IPS-NIHi7 (cell line): ENCODE data around the gene AFAP1L1.

ENCODE experiments used
- DNase-seq: peaks from one replicate; pipeline ENCODE4 v3.0.0; 2012; ENCODE audit warnings: mixed read lengths; ENCODE audit errors: extremely low spot score

AFAP1L1 gene

GRCh38 chr5:149372076-149372795 is 100.6 kb downstream of the AFAP1L1 start:
- DNase-seq: no peak

- DNase-seq: no peak
These were observed 101.3 kb downstream of the AFAP1L1 start for GRCh38 chr5:149372932-149373331.

- no peak for DNase-seq
These were observed 102.6 kb downstream of the AFAP1L1 start for GRCh38 chr5:149374303-149374702.

GRCh38 chr5:149374801-149375200 is 103.1 kb downstream of the AFAP1L1 start:
- no peak for DNase-seq

DNA sequence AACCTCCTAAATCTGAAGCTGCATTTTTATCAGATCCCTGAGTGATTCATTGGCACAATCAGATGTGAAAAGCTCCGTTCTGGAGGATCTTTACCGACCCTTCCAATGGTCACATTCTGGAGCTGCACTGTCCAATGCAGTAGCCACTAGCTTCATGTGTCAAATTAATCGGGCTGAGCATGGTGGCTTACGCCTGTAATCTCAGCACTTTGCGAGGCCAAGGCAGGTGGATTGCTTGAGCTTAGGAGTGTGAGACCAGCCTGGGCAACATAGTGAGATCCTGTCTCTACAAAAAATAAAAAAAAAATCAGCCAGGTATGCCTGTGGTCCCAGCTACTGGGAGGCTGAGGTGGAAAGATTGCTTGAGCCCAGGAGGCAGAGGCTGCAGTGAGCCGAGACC is 103.8 kb downstream of the AFAP1L1 start:
- no peak for DNase-seq

GRCh38 chr5:149376104-149376503 is 104.4 kb downstream of the AFAP1L1 start:
- DNase-seq: no peak

GRCh38 chr5:149376711-149377447 is 105.2 kb downstream of the AFAP1L1 start:
- DNase-seq: no peak

DNA sequence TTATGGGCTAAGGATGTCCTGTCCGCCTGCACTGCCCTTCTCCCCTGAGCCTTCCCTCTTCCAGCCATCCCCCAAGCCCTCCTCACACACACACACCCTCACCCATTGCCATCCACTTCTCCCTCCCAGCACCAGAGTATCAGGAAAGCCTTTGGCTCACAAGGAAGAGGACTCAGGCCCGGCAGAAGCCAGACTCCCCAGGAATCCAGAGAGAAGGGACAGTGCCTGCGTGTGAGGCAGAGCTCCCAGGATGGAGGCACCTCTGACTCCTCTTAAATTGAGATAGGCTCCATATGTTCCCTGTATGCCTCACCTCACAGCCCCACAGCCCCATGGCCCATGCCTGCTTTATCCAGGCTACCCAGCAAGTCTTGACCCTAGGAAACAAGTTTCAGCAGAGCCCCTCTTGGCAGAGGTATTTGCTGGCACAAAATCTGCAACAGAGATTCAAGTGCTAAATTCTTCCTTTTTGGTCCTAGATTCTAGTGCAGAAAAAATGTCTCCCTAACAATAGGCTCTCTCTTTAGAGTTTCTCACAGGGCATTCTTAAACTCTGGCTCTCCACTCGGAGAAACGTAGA is 106.7 kb downstream of the AFAP1L1 start:
- DNase-seq: no peak

GRCh38 chr5:149379177-149379761 is 107.6 kb downstream of the AFAP1L1 start, which contains the start of gene IL17B:
TSS of gene IL17B (minus strand) at chr5:149379292. CDS start at chr5:149379225, 67 bp downstream.
- no peak for DNase-seq

DNA sequence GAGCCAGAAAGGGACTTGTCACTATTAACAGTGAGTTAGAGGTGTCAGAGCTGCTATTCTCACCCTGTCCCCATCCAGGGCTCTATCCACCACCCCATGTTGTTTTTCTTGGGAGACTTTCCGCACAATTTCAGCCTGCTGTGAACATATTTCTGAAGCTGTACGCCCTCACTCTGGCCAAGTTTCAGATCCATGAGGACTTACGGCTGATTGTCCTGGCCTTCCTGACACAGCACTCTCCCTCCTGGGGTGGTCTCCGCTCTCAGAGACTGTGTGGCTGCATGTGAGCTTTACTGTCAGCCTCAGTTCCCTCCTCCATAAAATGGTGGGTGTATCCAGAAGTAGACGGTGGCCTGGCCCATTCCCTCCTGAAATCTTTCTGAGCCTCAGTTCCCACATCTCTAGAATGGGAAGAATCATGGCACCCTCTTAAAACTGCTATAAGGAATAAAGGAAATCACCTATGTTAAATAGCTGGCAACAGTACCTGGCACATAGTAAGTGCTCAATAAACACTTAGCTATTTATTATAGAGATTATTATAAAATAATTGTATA is 108.2 kb downstream of the AFAP1L1 start:
- DNase-seq: no peak

GRCh38 chr5:149380466-149381121 is 108.9 kb downstream of the AFAP1L1 start:
- DNase-seq: no peak

GRCh38 chr5:149381261-149381985 is 109.8 kb downstream of the AFAP1L1 start:
- DNase-seq: no peak

DNA sequence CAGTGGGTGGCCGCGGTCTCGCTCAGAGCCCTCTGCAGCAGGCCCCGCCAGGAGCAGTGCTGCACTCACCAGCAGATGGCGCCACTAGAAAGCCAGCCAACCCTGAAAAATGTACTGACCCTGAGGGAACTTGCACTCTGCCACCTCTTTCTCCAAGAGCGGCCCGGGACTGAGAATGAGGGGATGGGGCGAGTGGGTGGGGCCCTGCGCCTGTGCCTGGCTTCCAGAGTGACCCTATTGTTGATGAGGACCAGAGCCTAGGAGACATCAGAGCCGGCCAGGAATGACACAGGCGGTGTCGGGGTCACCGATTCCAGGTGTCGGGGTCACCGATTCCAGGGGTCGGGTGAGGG is 110.3 kb downstream of the AFAP1L1 start:
- peak; percentile 90 for DNase-seq

DNA sequence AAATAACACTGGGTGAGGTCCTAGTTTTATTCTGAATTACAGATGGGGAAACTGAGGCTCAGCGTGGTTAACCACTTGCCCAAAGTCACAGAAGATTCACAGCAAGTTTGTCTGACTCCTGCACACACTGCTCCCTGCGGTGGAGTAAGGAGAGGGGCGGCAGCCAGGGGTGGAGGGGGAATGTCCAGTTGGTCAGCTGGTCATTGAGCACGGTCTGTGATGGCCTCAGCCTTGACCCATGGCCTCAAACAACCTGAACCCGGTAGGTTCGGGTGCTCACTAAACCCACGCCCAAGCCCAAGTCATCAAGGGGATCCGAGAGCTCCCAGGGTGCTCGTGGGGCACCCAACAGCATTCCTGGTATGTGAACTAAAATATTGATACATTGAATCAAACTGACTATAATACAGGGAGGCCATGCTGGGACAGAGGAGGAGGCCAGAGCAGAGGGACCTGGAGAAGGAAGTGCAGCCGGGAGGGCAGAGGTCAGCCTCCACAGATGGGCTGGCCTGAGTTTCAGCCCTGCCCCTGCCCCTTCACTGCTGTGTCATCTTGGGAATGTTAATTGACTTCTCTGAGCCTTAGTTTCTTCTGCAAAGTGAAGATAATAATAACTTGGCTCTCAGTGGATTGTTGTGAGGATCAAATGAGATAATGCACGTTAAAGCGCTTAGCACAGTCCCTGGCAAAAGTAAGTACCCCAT is 111.0 kb downstream of the AFAP1L1 start:
- no peak for DNase-seq

GRCh38 chr5:149383399-149383798 is 111.7 kb downstream of the AFAP1L1 start:
- DNase-seq: no peak

- DNase-seq: no peak
These were observed 114.5 kb downstream of the AFAP1L1 start for GRCh38 chr5:149386166-149386565.

- no peak for DNase-seq
These were observed 115.5 kb downstream of the AFAP1L1 start for GRCh38 chr5:149387081-149387631.

DNA sequence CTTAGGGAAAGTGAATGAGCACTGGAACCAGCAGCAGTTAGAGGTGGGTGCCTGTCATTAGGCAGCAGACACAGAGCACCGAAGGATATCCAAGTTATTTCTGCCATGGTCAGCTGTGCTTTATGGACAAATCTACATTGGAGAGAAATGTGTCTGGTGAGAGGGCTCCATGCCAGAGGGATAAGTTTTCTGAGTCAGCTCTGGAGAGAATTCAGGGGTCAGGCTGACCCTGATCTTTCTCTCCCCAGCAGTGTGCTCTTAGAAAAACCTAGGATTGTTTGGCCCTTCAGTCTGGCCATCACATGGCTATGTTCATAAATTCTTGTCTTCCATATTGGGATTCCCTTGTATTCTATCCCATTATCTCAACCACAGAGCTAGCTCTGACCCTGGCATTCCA is 116.3 kb downstream of the AFAP1L1 start:
- no peak for DNase-seq

DNA sequence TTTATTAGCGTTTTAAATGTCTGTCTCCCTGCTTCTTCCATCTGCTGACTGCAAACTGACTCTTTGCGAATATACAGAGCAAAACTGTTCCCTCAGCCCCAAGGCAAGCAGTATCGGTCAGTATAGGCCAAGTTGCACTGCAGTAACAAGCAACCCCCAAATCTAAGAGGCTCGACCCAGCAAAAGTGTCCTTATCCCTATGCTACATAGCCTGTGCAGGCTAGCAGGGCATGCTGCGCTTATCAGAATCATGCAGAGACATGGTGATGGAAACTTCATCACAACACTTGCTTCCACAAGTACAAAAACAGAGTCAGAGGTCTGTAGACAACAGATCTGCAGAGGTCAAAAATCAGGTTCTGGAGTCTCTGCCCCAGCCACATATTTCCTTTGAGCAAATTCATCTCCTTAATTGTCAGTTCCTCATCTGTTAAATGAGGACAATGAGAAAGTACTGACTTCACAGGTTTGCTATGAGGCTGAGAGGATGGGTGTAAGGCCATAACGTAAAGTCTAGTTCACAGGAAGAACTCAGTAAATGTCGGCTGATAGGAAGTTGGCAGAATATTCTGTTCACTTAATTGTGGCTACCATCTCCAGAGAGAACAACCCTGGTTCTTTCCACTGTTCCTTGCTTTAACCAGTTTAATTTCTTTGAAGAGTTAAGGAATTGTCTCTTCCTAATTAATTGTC is 117.0 kb downstream of the AFAP1L1 start:
- no peak for DNase-seq
